HG03175 (cell line): Measurements from ENCODE around the gene MLN.

ENCODE experiments used
- ATAC-seq: cut with Tn5 transposase; IDR thresholded peaks from one replicate; pipeline ENCODE4 v1.9.1; 2021; ENCODE audit warnings: mild to moderate bottlenecking, moderate library complexity; ENCODE audit not compliant: unreplicated experiment

MLN gene

GRCh38 chr6:33790379-33790778 is 13.4 kb downstream of the MLN start:
- ATAC-seq: no peak

DNA sequence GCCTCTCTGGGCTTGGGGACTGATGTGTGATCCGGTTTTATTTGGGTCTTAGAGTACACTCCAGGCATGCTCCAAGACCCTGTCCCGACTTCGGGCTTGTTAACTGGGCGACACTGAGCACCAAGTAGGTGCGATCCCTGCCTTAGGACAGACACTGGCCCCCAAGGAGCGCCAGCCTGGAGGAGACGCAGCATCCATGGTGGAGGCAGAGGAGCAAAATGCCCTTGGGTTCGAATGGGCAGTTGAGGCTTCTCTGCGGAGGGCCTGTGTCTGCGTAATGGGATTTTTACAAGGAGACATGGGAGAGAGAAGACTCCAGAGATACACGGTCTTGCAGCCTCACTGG is 14.3 kb downstream of the MLN start:
- ATAC-seq: no peak

DNA sequence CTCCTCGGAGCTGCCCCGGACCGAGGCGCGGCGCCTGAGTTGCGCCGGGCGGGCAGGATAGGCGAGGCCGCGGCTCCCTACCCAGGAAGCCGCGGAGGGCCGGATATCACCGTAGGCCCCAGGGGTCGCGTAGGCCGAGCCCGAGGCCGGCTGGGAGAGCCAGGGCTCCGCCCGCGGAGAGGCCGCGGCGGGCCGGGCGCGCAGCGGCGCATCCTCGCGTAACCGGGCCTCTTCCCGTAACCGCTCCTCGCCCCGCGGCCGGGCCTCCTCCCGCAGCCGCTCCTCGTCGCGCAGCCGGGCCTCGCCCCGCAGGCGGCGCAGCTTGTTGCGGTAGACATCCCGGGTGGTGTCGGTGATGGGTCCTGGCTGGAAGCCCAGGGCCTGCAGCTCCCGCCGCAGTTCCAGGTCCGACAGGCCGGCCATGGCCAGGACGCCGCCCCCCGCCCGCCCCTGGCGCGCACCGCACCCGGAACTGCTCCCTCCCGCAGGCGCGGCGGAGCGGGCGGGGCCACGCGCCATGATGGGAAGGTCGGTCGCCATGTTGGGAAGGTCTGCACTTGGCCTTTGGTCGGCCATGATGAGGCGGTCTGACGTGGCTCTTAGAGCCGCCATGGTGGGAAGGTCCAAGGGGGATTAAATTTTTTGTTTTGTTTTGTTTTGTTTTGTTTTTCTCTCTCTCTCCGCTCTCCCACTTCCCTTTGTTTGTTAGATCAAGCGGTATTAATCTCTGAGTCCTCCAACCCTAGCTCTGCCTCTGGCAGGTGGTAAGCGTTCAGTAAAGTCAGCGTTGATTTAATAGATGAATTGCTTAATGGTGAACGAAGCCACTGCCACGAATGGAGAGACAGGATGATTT is 14.9 kb downstream of the MLN start, which contains the start of gene LEMD2:
TSS of gene LEMD2 (minus strand) at position 437 of the 856 bp plus-strand sequence. CDS start at position 423, 14 bp downstream.
- peak; percentile 79 for ATAC-seq

GRCh38 chr6:33787954-33788693 is 15.7 kb downstream of the MLN start:
- ATAC-seq: peak; percentile 47

GRCh38 chr6:33787346-33787953 is 16.4 kb downstream of the MLN start:
- no peak for ATAC-seq

GRCh38 chr6:33786736-33787135 is 17.1 kb downstream of the MLN start:
- ATAC-seq: no peak

DNA sequence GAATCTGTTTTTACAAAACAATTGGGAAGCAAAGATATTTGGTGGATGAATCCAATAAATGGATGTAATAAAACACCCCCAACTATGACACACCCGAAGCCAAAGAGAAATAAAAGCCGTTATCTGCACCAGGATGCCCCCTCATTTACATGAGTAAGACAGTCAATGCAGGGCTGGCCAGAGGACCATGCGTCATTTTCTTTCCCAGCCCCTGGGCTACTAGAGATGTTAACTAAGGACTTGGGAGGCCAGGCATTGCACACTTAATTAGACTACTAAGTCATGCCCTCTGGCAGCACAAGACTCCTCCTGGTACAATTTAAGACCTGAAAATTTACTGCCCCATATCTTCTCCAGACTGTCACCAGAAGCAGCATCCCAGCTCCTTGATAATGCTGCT is 18.0 kb downstream of the MLN start:
- no peak for ATAC-seq

GRCh38 chr6:33784787-33785186 is 19.0 kb downstream of the MLN start:
- no peak for ATAC-seq

DNA sequence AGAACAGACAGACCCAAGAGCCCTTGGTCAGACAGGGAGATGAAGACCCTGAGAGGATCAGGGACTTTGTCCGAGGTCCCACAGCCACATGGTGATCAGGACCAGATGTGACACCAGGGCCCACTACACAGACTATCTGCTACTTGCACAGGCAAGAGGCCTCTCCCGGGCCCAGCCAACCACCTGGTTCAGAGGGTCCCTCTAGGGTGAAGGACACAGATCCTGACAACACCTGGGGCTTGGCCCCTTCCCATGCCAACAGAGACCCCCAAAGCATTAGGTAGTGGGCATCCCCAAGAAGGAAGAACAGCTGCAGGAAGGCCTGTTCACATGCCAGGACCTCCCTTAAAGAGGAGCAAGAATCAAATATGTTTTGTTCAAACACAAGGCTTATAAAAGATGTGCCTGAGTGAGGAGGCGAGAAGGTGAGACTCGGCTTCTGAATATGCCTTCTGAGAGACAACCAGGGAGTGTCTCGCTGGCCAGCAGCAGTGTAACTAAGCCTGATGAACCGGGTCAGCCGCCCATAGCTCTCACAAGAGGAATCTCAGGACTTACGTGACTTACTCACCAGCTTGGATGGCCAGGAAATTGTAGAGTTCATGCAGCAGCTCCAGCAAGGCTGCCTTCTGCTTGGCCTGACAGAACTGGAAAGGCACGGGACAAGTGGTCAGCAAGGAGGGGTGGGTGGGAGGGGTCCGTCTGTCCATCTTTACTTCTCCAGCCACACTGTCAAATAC is 19.9 kb downstream of the MLN start:
- ATAC-seq: no peak

DNA sequence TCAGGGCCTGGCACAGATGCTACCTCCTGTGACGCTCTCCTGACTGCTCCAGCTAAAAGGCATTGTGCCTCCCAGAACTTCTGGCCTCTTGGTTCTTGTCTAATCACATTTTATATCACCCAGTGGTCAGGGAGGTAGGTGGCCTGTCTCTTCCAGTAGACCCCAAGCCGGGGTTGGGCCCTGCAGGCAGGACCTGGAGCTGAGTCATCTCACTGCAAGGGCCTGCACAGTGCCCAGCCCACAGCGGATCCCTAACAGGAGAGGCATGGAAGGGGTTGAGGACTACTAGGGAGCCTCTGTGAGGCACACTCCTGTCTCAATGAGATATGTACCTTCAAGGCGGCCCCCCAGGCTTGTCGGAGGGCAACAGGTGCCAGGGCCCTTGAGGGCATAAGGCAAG is 21.2 kb downstream of the MLN start:
- no peak for ATAC-seq

DNA sequence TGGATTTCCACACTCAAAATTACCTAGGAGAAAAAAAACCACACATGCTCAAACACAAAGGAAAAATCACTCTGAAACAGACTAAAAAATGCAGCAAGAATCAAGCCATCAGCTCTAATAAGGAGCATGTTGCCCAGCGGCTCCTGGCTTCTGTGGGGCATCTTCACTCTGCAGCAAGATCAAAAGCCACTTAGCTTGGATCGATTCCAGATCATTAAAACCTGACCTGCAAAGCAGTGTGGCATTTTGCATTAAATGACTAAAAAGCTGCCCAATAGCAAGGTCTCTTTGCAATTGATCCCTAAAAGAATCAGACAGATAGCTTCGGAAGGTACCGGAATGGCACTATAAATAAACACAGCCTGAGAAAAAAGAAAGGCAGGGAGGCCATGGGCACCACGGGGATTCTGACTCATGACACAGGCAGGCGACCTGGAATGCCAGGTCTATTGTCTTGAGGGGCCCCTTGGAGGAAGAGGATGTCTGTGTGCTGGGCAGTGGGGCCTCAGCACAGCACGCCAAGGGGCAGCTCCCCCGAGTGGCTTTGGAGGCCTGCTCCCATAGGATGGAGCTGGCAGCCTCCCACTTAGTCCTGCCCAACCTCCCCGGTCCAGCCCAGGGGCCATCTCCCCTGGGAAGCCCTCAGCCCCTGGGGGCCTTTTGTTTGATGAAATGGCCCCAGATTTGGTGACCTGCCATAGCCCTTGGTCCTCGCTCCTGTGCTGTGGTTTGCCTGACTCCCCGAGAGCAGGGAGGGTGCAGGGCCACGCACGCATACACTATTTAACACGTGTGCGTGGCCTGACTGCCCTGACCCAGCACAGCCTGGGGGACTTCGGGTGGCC is 22.4 kb downstream of the MLN start:
- ATAC-seq: no peak

DNA sequence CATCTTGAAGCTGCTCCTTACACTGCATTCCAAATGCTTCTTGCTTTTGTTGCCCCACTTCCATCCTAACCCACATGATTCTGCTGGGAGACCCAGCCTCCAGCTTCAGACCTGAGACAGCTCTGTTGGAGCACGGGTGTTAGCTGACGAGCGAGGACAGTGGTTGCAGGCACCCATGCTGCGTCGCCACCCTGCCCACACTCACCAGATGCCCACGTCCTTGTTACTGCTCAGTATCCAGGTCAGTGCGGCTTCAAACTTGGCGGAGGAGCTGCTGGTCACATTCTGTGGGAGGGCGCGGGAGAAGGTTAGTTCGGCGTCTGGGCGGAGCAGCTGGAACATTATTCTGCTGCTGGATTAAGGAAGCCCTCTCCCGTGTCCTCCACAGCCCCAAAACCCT is 23.9 kb downstream of the MLN start:
- no peak for ATAC-seq

- no peak for ATAC-seq
These were observed 24.5 kb downstream of the MLN start for GRCh38 chr6:33779290-33779689.

GRCh38 chr6:33778444-33779121 is 25.2 kb downstream of the MLN start:
- ATAC-seq: no peak

DNA sequence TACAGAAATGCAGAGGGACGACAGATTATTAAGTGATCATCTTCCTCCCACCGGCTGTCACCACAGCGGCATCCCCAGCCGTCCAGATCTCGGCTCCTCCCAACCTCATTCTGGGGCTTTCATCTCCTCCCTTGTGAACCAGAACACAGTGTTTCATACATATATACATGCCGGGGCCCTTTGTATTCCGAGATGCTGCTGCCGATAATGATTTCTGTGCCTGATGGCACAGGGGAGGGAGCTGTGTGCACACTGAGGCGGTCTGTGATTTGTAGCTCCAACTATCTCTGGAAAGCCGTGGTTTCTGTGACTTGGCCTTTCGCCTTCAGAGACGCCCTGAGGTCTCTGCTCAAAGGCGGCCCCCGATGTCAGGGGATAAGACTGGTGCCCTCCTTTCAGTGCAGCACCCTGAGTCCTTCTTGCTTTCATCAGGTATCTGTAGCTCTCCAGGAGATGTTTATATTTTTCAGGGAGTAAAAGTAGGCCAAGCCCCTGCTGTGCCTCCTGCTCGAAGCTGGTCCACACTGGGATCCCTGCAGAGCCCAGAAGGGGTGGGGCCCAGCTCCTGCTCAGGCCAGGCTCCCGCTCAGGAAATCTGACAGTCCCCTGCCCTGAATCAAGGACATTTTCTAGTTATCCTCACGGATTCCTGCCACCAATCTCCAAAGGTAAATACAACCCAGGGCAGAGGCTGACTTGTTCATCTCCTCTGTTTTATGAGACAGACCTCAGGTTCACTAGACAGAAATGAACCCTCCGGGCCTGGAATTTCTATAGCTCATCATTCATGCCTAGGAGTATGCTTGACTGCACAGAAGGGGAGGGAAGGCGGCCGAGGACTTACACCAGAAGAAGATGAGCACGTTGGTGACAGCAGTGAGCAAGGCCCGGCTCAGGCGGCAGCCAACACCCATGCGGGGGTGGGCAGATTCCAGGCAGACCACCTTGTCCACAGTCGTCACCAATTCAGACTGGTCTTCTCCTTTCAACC is 26.1 kb downstream of the MLN start:
- no peak for ATAC-seq

GRCh38 chr6:33776764-33777163 is 27.0 kb downstream of the MLN start:
- ATAC-seq: no peak

- no peak for ATAC-seq
These were observed 27.6 kb downstream of the MLN start for GRCh38 chr6:33776186-33776585.

- ATAC-seq: no peak
These were observed 29.0 kb downstream of the MLN start for GRCh38 chr6:33774774-33775173.
